GM12864 (cell line): ENCODE results near the gene B4GALT5.
"Not testable (repeated sequence)": the region's sequence is repeated elsewhere in the genome, so short reads cannot be mapped to it uniquely, and the experiment has no call there.

ENCODE experiments used
- DNase-seq: peaks from one replicate; pipeline ENCODE4 v3.0.0-alpha.2; 2011; ENCODE audit warnings: low read depth
- H3K4me3 ChIP-seq: 2 replicates; pipeline ENCODE4 v1.5.1; 2011; ENCODE audit warnings: mild to moderate bottlenecking, low read depth, low read length, control low read depth
- TF ChIP-seq, protein P1 (sequence below): IDR thresholded peaks from 2 replicates; pipeline ENCODE4 v1.5.1; 2011; ENCODE audit warnings: low read depth, mild to moderate bottlenecking, moderate library complexity, low read length, control low read depth, inconsistent platforms; ENCODE audit errors: missing control alignments

Gene B4GALT5

DNA sequence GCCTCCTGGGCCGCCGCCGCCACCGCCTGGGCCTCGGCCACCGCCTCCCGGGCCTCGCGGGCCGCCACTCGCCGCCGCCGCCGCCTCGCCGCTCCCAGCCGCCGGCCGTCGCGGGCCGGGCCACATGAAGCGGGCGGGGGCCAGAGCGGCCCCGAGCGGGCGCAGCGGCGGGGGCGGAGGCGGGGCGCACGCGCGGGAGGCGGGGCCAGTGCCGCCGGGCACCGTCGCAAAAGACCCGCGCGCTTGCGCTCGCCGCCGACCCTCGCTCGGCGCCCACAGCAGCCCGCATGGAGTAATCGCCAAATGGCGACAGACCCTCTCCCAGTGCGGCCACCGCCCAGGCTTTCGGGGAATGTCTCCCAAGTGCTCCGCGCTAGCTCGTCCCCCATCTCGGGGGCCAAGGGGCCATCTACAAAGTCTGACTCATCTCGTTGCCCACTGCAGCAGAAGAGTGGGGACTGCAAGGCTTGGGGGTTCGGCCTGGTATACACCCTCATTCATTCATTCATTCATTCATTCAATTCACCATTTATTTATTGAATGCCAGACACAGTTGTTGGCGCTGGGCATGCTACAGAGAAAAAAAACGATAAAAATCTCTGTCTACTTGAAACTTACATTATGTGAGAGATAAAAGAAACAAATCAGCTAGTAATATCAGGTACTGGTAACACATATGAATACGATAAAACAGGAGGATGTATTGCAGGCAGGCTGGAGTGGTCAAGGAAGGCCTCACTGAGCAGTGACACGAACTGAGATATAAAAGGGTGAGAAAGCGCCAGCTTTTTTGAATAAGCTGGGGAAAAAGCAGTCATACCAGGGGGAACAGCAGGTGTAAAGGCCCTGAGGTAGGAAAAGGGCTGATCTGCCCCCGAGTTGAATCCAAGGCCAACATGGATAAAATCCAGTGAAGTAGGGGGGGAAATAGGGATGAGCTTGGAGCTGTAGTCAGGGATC is at the start of gene B4GALT5:
TSS of gene B4GALT5 (minus strand) at position 126 of the 960 bp plus-strand sequence. CDS start 188 bp downstream, outside the sequence.
- TF ChIP-seq, protein P1, sequence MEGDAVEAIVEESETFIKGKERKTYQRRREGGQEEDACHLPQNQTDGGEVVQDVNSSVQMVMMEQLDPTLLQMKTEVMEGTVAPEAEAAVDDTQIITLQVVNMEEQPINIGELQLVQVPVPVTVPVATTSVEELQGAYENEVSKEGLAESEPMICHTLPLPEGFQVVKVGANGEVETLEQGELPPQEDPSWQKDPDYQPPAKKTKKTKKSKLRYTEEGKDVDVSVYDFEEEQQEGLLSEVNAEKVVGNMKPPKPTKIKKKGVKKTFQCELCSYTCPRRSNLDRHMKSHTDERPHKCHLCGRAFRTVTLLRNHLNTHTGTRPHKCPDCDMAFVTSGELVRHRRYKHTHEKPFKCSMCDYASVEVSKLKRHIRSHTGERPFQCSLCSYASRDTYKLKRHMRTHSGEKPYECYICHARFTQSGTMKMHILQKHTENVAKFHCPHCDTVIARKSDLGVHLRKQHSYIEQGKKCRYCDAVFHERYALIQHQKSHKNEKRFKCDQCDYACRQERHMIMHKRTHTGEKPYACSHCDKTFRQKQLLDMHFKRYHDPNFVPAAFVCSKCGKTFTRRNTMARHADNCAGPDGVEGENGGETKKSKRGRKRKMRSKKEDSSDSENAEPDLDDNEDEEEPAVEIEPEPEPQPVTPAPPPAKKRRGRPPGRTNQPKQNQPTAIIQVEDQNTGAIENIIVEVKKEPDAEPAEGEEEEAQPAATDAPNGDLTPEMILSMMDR: no peak
- no peak for DNase-seq
- peak within 1 kb of the TSS; percentile 87 for H3K4me3 ChIP-seq

- no peak for DNase-seq
- TF ChIP-seq, protein P1: no peak
Observed at GRCh38 chr20:49762940-49763766, 49.5 kb upstream of the B4GALT5 start.

DNA sequence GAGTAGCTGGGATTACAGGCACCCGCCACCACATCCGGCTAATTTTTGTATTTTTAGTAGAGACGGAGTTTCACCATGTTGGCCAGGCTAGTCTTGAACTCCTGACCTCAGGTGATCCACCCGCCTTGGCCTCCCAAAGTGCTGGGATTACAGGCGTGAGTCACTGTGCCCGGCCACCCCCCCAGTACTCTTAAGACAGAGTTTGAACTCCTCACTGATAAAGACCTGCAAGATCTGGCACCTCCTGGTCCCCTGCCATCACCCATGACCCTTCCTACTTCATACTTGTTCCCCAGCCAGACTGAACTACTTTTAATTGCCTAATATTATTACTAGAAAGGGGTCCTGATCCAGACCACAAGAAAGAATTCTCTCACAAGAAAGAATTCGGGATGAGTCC is 48.2 kb upstream of the B4GALT5 start:
- DNase-seq, H3K4me3 ChIP-seq: not testable (repeated sequence)

More at GRCh38 chr20:49762940-49763766, 49.5 kb upstream of the B4GALT5 start:
- H3K4me3 ChIP-seq: no peak overlapping the region

- DNase-seq: no peak
- TF ChIP-seq, protein P1: no peak
- no peak overlapping the region for H3K4me3 ChIP-seq
Observed at GRCh38 chr20:49759266-49759950, 45.7 kb upstream of the B4GALT5 start.

DNA sequence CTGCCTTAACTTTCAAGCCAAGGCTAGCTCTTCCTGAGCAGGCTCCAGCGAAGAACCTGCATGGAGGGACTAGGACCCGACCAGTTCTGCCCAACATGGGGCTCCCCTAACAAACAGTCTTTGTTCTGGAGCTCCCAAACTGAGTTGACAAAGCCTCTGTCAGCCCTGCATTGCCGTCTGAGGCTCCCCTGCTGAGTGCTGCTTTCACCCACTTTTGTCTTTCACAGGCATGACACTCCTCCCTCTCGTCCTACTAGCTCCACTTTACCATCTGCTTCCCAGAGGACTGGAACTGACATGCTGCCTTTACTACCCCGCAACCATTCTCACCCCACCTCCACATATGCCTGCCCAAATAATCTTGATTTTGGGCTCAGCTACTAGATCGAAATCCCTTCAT is 45.1 kb upstream of the B4GALT5 start:
- DNase-seq: no peak
- TF ChIP-seq, protein P1: no peak
- H3K4me3 ChIP-seq: no peak overlapping the region

DNA sequence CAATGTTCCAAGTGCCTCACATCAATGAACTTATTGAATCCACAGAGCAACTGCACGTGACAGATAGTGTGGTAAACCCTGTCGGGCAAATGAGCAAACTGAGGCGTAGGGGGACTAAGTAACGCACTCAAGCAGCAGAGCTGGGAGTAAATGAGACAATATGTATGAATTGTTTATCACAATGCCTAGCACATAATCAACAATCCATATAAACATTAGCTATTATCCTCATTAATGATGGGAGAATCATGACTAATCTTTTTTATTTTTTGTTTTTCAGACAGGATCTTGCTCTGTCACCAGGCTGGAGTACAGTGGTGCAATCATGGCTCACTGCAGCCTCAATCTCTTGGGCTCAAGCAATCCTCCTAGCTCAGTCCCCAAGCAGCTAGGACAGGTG is 43.9 kb upstream of the B4GALT5 start:
- DNase-seq: no peak
- H3K4me3 ChIP-seq: no peak overlapping the region
- TF ChIP-seq, protein P1: no peak
